Endothelial cell of umbilical vein (primary cell): ENCODE data around the gene THSD7B.

Experiments
- CTCF ChIP-seq, 2 donors: IDR thresholded peaks; 1 replicate in 1 of 2; 2 replicates in 1 of 2; pipeline ENCODE4 v1.5.1; 2011; ENCODE audit warnings: low read length in 2 of 2, mild to moderate bottlenecking in 2 of 2, moderate library complexity in 2 of 2, control low read depth in 1 of 2, inconsistent platforms in 1 of 2, low read depth in 1 of 2; ENCODE audit not compliant: insufficient read depth in 1 of 2; ENCODE audit errors: extremely low read depth in 1 of 2
- EZH2 ChIP-seq: IDR thresholded peaks from 2 replicates; pipeline ENCODE4 v1.6.1; 2012; ENCODE audit warnings: borderline replicate concordance, low read depth, mild to moderate bottlenecking, moderate library complexity, low read length, inconsistent platforms; ENCODE audit not compliant: severe bottlenecking
- POLR2A ChIP-seq: IDR thresholded peaks from 2 replicates; pipeline ENCODE4 v1.6.1; 2012; ENCODE audit warnings: low read depth, mild to moderate bottlenecking, control low read depth, low read length

- TF ChIP-seq EZH2 (no peak), CTCF (IDR thresholded peaks at IDR 0.05; ENCODE audit: extremely low read depth in 1 of 2, insufficient read depth in 1 of 2, low read depth in 1 of 2, low read length in 2 of 2) (no peak), POLR2A (no peak)
These were observed 434.4 kb downstream of the THSD7B start for GRCh38 chr2:137199751-137200150.
